ENCODE data around the gene CYP4F11.
"Not testable (repeated sequence)": the region's sequence is repeated elsewhere in the genome, so short reads cannot be mapped to it uniquely, and the experiment has no call there.

Gene CYP4F11

GRCh38 chr19:15919243-15919642 is 15.1 kb downstream of the CYP4F11 start:
- no peak for DNase-seq

- no peak for DNase-seq
Observed at GRCh38 chr19:15915109-15915508, 19.2 kb downstream of the CYP4F11 start.

GRCh38 chr19:15913830-15914229 is 20.5 kb downstream of the CYP4F11 start:
- no peak for DNase-seq

- DNase-seq, result no peak
Observed at GRCh38 chr19:15913384-15913783, 20.9 kb downstream of the CYP4F11 start.

GRCh38 chr19:15911599-15912235 is 22.6 kb downstream of the CYP4F11 start:
- DNase-seq, result no peak

- no peak for DNase-seq
Observed at GRCh38 chr19:15905026-15905425, 29.3 kb downstream of the CYP4F11 start.

GRCh38 chr19:15902898-15903297 is 31.4 kb downstream of the CYP4F11 start:
- DNase-seq, result not testable (repeated sequence)

- DNase-seq, result no peak
Observed at GRCh38 chr19:15902254-15902653, 32.1 kb downstream of the CYP4F11 start.

GRCh38 chr19:15900504-15900903 is 33.8 kb downstream of the CYP4F11 start:
- DNase-seq, result no peak

- not testable (repeated sequence) for DNase-seq
Observed at GRCh38 chr19:15900032-15900431, 34.3 kb downstream of the CYP4F11 start.

- not testable (repeated sequence) for DNase-seq
Observed at GRCh38 chr19:15899561-15899960, 34.8 kb downstream of the CYP4F11 start.

- DNase-seq, result no peak
Observed at GRCh38 chr19:15897738-15898276, 36.5 kb downstream of the CYP4F11 start, which contains the start of gene CYP4F2. TSS of gene CYP4F2 (minus strand) at chr19:15898074. CDS start at chr19:15897611, 463 bp downstream.

GRCh38 chr19:15897026-15897737 is 37.1 kb downstream of the CYP4F11 start:
- no peak for DNase-seq

- no peak for DNase-seq
Observed at GRCh38 chr19:15895876-15896430, 38.4 kb downstream of the CYP4F11 start.

- DNase-seq, result no peak
Observed at GRCh38 chr19:15894359-15894758, 40.0 kb downstream of the CYP4F11 start.

GRCh38 chr19:15893477-15893876 is 40.9 kb downstream of the CYP4F11 start:
- DNase-seq, result no peak

- no peak for DNase-seq
Observed at GRCh38 chr19:15892012-15892411, 42.3 kb downstream of the CYP4F11 start.

GRCh38 chr19:15891434-15891833 is 42.9 kb downstream of the CYP4F11 start:
- no peak for DNase-seq

- not testable (repeated sequence) for DNase-seq
Observed at GRCh38 chr19:15889339-15889738, 45.0 kb downstream of the CYP4F11 start.

- no peak for DNase-seq
Observed at GRCh38 chr19:15885919-15886318, 48.4 kb downstream of the CYP4F11 start.

GRCh38 chr19:15885167-15885566 is 49.2 kb downstream of the CYP4F11 start:
- no peak for DNase-seq

GRCh38 chr19:15883329-15883728 is 51.0 kb downstream of the CYP4F11 start:
- peak in 1 of 2 experiments; percentile 21 for DNase-seq

GRCh38 chr19:15874821-15875474 is 59.4 kb downstream of the CYP4F11 start:
- DNase-seq, result no peak
